NB4 (cell line): Measurements from ENCODE around the gene PNP.

ENCODE experiments used
- DNase-seq: peaks from one replicate; pipeline ENCODE4 v3.0.0; 2010; ENCODE audit warnings: low read depth
- H3K4me3 ChIP-seq: one replicate; pipeline ENCODE4 v1.5.1; 2011; ENCODE audit warnings: mild to moderate bottlenecking, low read depth, low read length, moderate library complexity
- CTCF ChIP-seq: IDR thresholded peaks from one replicate; pipeline ENCODE4 v1.5.1; 2012; ENCODE audit warnings: low read depth, low read length
- MAX ChIP-seq: IDR thresholded peaks from 2 replicates; pipeline ENCODE4 v1.6.1; 2011; ENCODE audit warnings: low read depth, low read length
- MYC ChIP-seq: IDR thresholded peaks from 2 replicates; pipeline ENCODE4 v1.6.1; 2011; ENCODE audit warnings: low read depth, low read length
- POLR2A ChIP-seq: IDR thresholded peaks from 2 replicates; pipeline ENCODE4 v1.6.1; 2011; ENCODE audit warnings: mild to moderate bottlenecking; ENCODE audit not compliant: insufficient read length; ENCODE audit errors: extremely low read depth

Gene PNP

GRCh38 chr14:20469242-20469889 lies at the start of gene PNP:
Gene PNP (plus strand): TSS chr14:20469406. CDS start chr14:20469525, 119 bp downstream.
- DNase-seq = peak; percentile 94
- H3K4me3 ChIP-seq = peak within 1 kb of the TSS; percentile 89
- TF ChIP-seq MYC (no peak; the same call in 1 of the 2 replicates), CTCF (no peak), MAX (peak; percentile 41), POLR2A (peak; percentile 100)

GRCh38 chr14:20419419-20419818 lies 49.8 kb upstream of the PNP start:
- peak; percentile 16 for DNase-seq
- TF ChIP-seq POLR2A (no peak), MAX (no peak), CTCF (no peak), MYC (no peak)
- H3K4me3 ChIP-seq = no peak overlapping the region

GRCh38 chr14:20421267-20421666 lies 47.9 kb upstream of the PNP start:
- H3K4me3 ChIP-seq = no peak overlapping the region
- no peak for TF ChIP-seq MAX
- no peak for TF ChIP-seq POLR2A
- TF ChIP-seq MYC = no peak
- TF ChIP-seq CTCF = no peak
- DNase-seq = no peak

DNA sequence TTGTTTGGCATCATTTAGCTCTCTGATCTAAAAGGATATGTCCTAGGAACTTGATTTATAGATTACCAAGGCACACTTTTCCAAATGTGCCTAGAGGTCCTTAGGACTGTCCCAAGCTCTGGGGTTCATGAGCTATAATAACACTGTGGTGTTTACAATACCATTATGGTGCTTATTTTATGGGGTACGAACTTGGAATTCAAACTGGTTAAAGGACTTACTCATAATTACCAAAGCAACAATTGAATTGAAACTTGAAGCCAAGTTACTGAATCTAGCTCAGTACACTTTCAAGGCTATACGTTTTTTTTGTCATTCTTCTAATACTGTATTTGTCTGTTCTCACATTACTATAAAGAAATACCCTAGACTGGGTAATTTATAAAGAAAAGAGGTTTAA lies 46.3 kb upstream of the PNP start:
- no peak overlapping the region for H3K4me3 ChIP-seq
- TF ChIP-seq MYC (no peak), CTCF (no peak), POLR2A (no peak), MAX (no peak)
- DNase-seq = no peak

- TF ChIP-seq MAX (no peak), MYC (no peak), CTCF (no peak)
- H3K4me3 ChIP-seq = no peak overlapping the region
- no peak for DNase-seq
Observed at GRCh38 chr14:20424851-20425250, 44.4 kb upstream of the PNP start.
